ENCODE results near the gene SGSM2.

DNA sequence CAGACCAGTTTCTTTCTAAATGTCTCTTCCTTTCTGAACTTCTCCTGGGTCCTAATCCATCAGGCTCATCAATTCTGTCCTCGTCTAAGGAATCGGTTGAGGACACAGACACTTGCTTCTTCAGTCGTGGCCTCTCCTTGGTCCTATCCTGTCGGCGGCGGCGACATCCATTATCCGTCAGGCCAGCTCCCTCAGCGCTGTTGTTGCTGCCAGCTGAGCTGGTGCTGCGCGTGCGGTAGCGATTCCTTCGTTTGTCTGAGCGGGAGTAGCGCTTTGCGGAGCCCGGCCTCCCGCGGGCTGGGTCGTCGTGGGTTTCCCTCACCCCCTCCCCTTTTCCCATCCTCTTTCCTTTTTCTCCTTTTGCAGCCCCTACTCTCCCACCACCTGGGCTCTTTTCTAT lies 37.5 kb upstream of the SGSM2 start:
- TF ChIP-seq, protein P1, sequence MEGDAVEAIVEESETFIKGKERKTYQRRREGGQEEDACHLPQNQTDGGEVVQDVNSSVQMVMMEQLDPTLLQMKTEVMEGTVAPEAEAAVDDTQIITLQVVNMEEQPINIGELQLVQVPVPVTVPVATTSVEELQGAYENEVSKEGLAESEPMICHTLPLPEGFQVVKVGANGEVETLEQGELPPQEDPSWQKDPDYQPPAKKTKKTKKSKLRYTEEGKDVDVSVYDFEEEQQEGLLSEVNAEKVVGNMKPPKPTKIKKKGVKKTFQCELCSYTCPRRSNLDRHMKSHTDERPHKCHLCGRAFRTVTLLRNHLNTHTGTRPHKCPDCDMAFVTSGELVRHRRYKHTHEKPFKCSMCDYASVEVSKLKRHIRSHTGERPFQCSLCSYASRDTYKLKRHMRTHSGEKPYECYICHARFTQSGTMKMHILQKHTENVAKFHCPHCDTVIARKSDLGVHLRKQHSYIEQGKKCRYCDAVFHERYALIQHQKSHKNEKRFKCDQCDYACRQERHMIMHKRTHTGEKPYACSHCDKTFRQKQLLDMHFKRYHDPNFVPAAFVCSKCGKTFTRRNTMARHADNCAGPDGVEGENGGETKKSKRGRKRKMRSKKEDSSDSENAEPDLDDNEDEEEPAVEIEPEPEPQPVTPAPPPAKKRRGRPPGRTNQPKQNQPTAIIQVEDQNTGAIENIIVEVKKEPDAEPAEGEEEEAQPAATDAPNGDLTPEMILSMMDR (IDR thresholded peaks at IDR 0.05), result no peak
- TF ChIP-seq POLR2AphosphoS5 (IDR thresholded peaks at IDR 0.05), result no peak
- TF ChIP-seq EP300 (IDR thresholded peaks at IDR 0.05), result no peak
- no peak for TF ChIP-seq POLR2A (IDR thresholded peaks at IDR 0.05)

All from gastroesophageal sphincter (tissue), 3 donors.